Stimulated activated CD4-positive, alpha-beta T cell treated with anti-CD3 and anti-CD28 coated beads, Interleukin-1b, Interleukin-23, amount 100 ng/mL, for 1 hour (primary cell): ENCODE measurements around the gene ARHGAP18.

ENCODE experiments used
- DNase-seq, 2 donors: peaks; one replicate each; pipeline ENCODE4 v3.0.0-alpha.2; 2020; ENCODE audit warnings: low read depth in 2 of 2

Gene ARHGAP18

GRCh38 chr6:129719692-129720091 lies 9.7 kb upstream of the ARHGAP18 start:
- no peak for DNase-seq

GRCh38 chr6:129717277-129717676 lies 7.3 kb upstream of the ARHGAP18 start:
- DNase-seq = no peak

- no peak for DNase-seq
Observed at GRCh38 chr6:129713806-129714333, 3.9 kb upstream of the ARHGAP18 start.

GRCh38 chr6:129711271-129711631 lies 1.3 kb upstream of the ARHGAP18 start:
- DNase-seq = no peak

- DNase-seq = no peak
Observed at GRCh38 chr6:129710450-129711270, 683 bp upstream of the ARHGAP18 start.

GRCh38 chr6:129709196-129709768 lies 695 bp downstream of the ARHGAP18 start:
- DNase-seq = no peak

GRCh38 chr6:129708496-129709195 lies 1.3 kb downstream of the ARHGAP18 start:
- DNase-seq = no peak

GRCh38 chr6:129707882-129708495 lies 2.0 kb downstream of the ARHGAP18 start:
- no peak for DNase-seq

GRCh38 chr6:129707028-129707427 lies 2.9 kb downstream of the ARHGAP18 start:
- DNase-seq = no peak

- DNase-seq = no peak
Observed at GRCh38 chr6:129705212-129705611, 4.8 kb downstream of the ARHGAP18 start.

GRCh38 chr6:129704708-129705107 lies 5.3 kb downstream of the ARHGAP18 start:
- DNase-seq = no peak

- no peak for DNase-seq
Observed at GRCh38 chr6:129701721-129702455, 8.1 kb downstream of the ARHGAP18 start.

- DNase-seq = no peak
Observed at GRCh38 chr6:129700666-129701065, 9.3 kb downstream of the ARHGAP18 start.

- no peak for DNase-seq
Observed at GRCh38 chr6:129699659-129700058, 10.3 kb downstream of the ARHGAP18 start.

- no peak for DNase-seq
Observed at GRCh38 chr6:129698430-129698829, 11.5 kb downstream of the ARHGAP18 start.

- no peak for DNase-seq
Observed at GRCh38 chr6:129697788-129698187, 12.2 kb downstream of the ARHGAP18 start.

GRCh38 chr6:129696843-129697242 lies 13.1 kb downstream of the ARHGAP18 start:
- no peak for DNase-seq

GRCh38 chr6:129696028-129696418 lies 14.0 kb downstream of the ARHGAP18 start:
- no peak for DNase-seq

GRCh38 chr6:129695373-129696027 lies 14.5 kb downstream of the ARHGAP18 start:
- no peak for DNase-seq

- DNase-seq = no peak
Observed at GRCh38 chr6:129694036-129694435, 15.9 kb downstream of the ARHGAP18 start.

- no peak for DNase-seq
Observed at GRCh38 chr6:129692467-129692866, 17.5 kb downstream of the ARHGAP18 start.
